ENCODE results near the gene GJC2. TPM values are rescaled to one million over a fixed set of nuclear protein-coding genes. Genes with fewer than 3 reads are reported as not detected.
A peak's percentile ranks its signal among the peaks of the same experiment; 100 is the strongest.

GJC2 gene
- total RNA-seq, 1 donor from 2014 or later = 1.6 TPM

- peak; percentile 97 for DNase-seq (ENCODE audit: extremely low spot score, unreplicated experiment)
- peak within 1 kb of the TSS; percentile 89 for H3K4me3 Mint-ChIP-seq (ENCODE audit: unreplicated experiment)
- no peak for TF ChIP-seq CTCF (IDR thresholded peaks at IDR 0.05)
- peaks cover 15% of the 10 kb centered on the region for H3K36me3 Mint-ChIP-seq (ENCODE audit: unreplicated experiment)
- H3K27me3 Mint-ChIP-seq (ENCODE audit: unreplicated experiment) = no peaks in the 10 kb centered on the region
- peaks cover 21% of the 10 kb centered on the region for H3K4me1 Mint-ChIP-seq (ENCODE audit: unreplicated experiment)
- peak within 1 kb of the TSS; percentile 88 for H3K27ac Mint-ChIP-seq (ENCODE audit: unreplicated experiment)
- no peaks in the 10 kb centered on the region for H3K9me3 Mint-ChIP-seq (ENCODE audit: unreplicated experiment)
Measured at GRCh38 chr1:228102791-228103620, 46.7 kb upstream of the GJC2 start, which contains the start of gene C1orf35. Gene C1orf35 (minus strand): TSS chr1:228103325. CDS start chr1:228103227, 98 bp downstream.

- H3K4me3 Mint-ChIP-seq (ENCODE audit: unreplicated experiment) = peak overlapping the region; percentile 62
- no peaks in the 10 kb centered on the region for H3K27me3 Mint-ChIP-seq (ENCODE audit: unreplicated experiment)
- peak overlapping the region; percentile 32 for H3K27ac Mint-ChIP-seq (ENCODE audit: unreplicated experiment)
- DNase-seq (ENCODE audit: extremely low spot score, unreplicated experiment) = no peak
- H3K9me3 Mint-ChIP-seq (ENCODE audit: unreplicated experiment) = no peaks in the 10 kb centered on the region
- TF ChIP-seq CTCF (IDR thresholded peaks at IDR 0.05) = no peak
- H3K4me1 Mint-ChIP-seq (ENCODE audit: unreplicated experiment) = peaks cover 28% of the 10 kb centered on the region
- H3K36me3 Mint-ChIP-seq (ENCODE audit: unreplicated experiment) = peaks cover 2% of the 10 kb centered on the region
Measured at GRCh38 chr1:228104526-228105269, 45.0 kb upstream of the GJC2 start.

GRCh38 chr1:228105270-228105995 lies 44.3 kb upstream of the GJC2 start:
- Mint-ChIP-seq H3K4me3 (ENCODE audit: unreplicated experiment) (no peak overlapping the region), H3K9me3 (ENCODE audit: unreplicated experiment) (no peaks in the 10 kb centered on the region), H3K4me1 (ENCODE audit: unreplicated experiment) (peaks cover 34% of the 10 kb centered on the region), H3K27ac (ENCODE audit: unreplicated experiment) (no peak overlapping the region), H3K36me3 (ENCODE audit: unreplicated experiment) (peaks cover 2% of the 10 kb centered on the region), H3K27me3 (ENCODE audit: unreplicated experiment) (no peaks in the 10 kb centered on the region)
- no peak for TF ChIP-seq CTCF (IDR thresholded peaks at IDR 0.05)
- DNase-seq (ENCODE audit: extremely low spot score, unreplicated experiment) = no peak

GRCh38 chr1:228105996-228106799 lies 43.5 kb upstream of the GJC2 start:
- H3K27ac Mint-ChIP-seq (ENCODE audit: unreplicated experiment) = no peak overlapping the region
- no peaks in the 10 kb centered on the region for H3K27me3 Mint-ChIP-seq (ENCODE audit: unreplicated experiment)
- H3K4me3 Mint-ChIP-seq (ENCODE audit: unreplicated experiment) = peak overlapping the region; percentile 38
- no peak for DNase-seq (ENCODE audit: extremely low spot score, unreplicated experiment)
- H3K4me1 Mint-ChIP-seq (ENCODE audit: unreplicated experiment) = peaks cover 34% of the 10 kb centered on the region
- H3K36me3 Mint-ChIP-seq (ENCODE audit: unreplicated experiment) = peaks cover 2% of the 10 kb centered on the region
- no peak for TF ChIP-seq CTCF (IDR thresholded peaks at IDR 0.05)
- no peaks in the 10 kb centered on the region for H3K9me3 Mint-ChIP-seq (ENCODE audit: unreplicated experiment)
